ENCODE results near the gene MRPS22. TPM values are rescaled to one million over a fixed set of nuclear protein-coding genes. Genes with fewer than 3 reads are reported as not detected.

The MRPS22 gene
- total and polyA plus RNA-seq, 2 of the 13 experiments (the other 11 are each of a cell fraction or from before 2014, with no cell fraction given) = 52.7 to 113 TPM

GRCh38 chr3:139388821-139389551 lies 45.2 kb downstream of the MRPS22 start (continued):
- no peak for TF ChIP-seq NFAT5 (CRISPR knock-in tag; IDR thresholded peaks at IDR 0.05)
- TF ChIP-seq ZNF329 (CRISPR knock-in tag; IDR thresholded peaks at IDR 0.05; ENCODE audit: low read depth) = 0 out of 2 replicates have a peak, but pooled peaks have one; percentile 25
- TF ChIP-seq, protein P1, sequence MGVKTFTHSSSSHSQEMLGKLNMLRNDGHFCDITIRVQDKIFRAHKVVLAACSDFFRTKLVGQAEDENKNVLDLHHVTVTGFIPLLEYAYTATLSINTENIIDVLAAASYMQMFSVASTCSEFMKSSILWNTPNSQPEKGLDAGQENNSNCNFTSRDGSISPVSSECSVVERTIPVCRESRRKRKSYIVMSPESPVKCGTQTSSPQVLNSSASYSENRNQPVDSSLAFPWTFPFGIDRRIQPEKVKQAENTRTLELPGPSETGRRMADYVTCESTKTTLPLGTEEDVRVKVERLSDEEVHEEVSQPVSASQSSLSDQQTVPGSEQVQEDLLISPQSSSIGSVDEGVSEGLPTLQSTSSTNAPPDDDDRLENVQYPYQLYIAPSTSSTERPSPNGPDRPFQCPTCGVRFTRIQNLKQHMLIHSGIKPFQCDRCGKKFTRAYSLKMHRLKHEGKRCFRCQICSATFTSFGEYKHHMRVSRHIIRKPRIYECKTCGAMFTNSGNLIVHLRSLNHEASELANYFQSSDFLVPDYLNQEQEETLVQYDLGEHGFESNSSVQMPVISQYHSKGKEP (CRISPR knock-in tag; IDR thresholded peaks at IDR 0.05) = peak; percentile 81; the same call in 1 of the 2 replicates
- TF ChIP-seq BRD4 (CRISPR knock-in tag; IDR thresholded peaks at IDR 0.05) = no peak
- TF ChIP-seq ZNF703 (CRISPR knock-in tag; IDR thresholded peaks at IDR 0.05; ENCODE audit: borderline replicate concordance) = no peak; the same call in 1 of the 2 replicates
- TF ChIP-seq AGO1 (IDR thresholded peaks at IDR 0.05; ENCODE audit: low read depth, low read length, poor library complexity, severe bottlenecking) = no peak
- TF ChIP-seq ZNF737 (CRISPR knock-in tag; IDR thresholded peaks at IDR 0.05; ENCODE audit: borderline replicate concordance) = no peak
- TF ChIP-seq SMAD3 (CRISPR knock-in tag; IDR thresholded peaks at IDR 0.05) = peak; percentile 25; the same call in 1 of the 2 replicates
- no peak for TF ChIP-seq ZNF816 (CRISPR knock-in tag; IDR thresholded peaks at IDR 0.05; ENCODE audit: borderline replicate concordance)
- TF ChIP-seq ATAD3A (CRISPR knock-in tag; IDR thresholded peaks at IDR 0.05) = 0 out of 2 replicates have a peak, but pooled peaks have one; percentile 53
- TF ChIP-seq ZFAT (CRISPR knock-in tag; conservative IDR thresholded peaks at IDR 0.05) = 0 out of 2 replicates have a peak, but pooled peaks have one; percentile 23
- TF ChIP-seq, protein P2, sequence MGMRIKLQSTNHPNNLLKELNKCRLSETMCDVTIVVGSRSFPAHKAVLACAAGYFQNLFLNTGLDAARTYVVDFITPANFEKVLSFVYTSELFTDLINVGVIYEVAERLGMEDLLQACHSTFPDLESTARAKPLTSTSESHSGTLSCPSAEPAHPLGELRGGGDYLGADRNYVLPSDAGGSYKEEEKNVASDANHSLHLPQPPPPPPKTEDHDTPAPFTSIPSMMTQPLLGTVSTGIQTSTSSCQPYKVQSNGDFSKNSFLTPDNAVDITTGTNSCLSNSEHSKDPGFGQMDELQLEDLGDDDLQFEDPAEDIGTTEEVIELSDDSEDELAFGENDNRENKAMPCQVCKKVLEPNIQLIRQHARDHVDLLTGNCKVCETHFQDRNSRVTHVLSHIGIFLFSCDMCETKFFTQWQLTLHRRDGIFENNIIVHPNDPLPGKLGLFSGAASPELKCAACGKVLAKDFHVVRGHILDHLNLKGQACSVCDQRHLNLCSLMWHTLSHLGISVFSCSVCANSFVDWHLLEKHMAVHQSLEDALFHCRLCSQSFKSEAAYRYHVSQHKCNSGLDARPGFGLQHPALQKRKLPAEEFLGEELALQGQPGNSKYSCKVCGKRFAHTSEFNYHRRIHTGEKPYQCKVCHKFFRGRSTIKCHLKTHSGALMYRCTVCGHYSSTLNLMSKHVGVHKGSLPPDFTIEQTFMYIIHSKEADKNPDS (CRISPR knock-in tag; IDR thresholded peaks at IDR 0.05) = no peak
- no peak for TF ChIP-seq FOXA3 (CRISPR knock-in tag; IDR thresholded peaks at IDR 0.05)
- no peak for TF ChIP-seq ZNF256 (CRISPR knock-in tag; conservative IDR thresholded peaks at IDR 0.05)
- TF ChIP-seq ZNF570 (CRISPR knock-in tag; IDR thresholded peaks at IDR 0.05; ENCODE audit: borderline replicate concordance) = no peak
- TF ChIP-seq, protein P3, sequence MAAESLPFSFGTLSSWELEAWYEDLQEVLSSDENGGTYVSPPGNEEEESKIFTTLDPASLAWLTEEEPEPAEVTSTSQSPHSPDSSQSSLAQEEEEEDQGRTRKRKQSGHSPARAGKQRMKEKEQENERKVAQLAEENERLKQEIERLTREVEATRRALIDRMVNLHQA (CRISPR knock-in tag; IDR thresholded peaks at IDR 0.05) = no peak
- TF ChIP-seq, protein P4, sequence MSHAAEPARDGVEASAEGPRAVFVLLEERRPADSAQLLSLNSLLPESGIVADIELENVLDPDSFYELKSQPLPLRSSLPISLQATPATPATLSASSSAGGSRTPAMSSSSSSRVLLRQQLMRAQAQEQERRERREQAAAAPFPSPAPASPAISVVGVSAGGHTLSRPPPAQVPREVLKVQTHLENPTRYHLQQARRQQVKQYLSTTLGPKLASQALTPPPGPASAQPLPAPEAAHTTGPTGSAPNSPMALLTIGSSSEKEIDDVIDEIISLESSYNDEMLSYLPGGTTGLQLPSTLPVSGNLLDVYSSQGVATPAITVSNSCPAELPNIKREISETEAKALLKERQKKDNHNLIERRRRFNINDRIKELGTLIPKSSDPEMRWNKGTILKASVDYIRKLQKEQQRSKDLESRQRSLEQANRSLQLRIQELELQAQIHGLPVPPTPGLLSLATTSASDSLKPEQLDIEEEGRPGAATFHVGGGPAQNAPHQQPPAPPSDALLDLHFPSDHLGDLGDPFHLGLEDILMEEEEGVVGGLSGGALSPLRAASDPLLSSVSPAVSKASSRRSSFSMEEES (CRISPR knock-in tag; IDR thresholded peaks at IDR 0.05) = no peak
- TF ChIP-seq THAP11 (CRISPR knock-in tag; IDR thresholded peaks at IDR 0.05) = no peak
- TF ChIP-seq NFKBIZ (CRISPR knock-in tag; IDR thresholded peaks at IDR 0.05) = no peak

All from HepG2 (cell line).